B cell (primary cell): ENCODE results near the gene NT5E. TPM values are rescaled to one million over a fixed set of nuclear protein-coding genes. Genes with fewer than 3 reads are reported as not detected.

ENCODE experiments used
- ATAC-seq: fragments of 200-7000 bp; cut with Tn5 transposase; one replicate; pipeline ENCODE4 v1.10.0; 2021; ENCODE audit warnings: low read depth, mild to moderate bottlenecking, moderate number of reproducible peaks, moderate library complexity
- CTCF ChIA-PET: fragments of 350-600 bp; sonication (Branson Sonifier 250); formaldehyde crosslinking; loops from one replicate; lab custom pipeline; 2021; ENCODE audit warnings: antibody characterized with exemption, inconsistent platforms; lab: Charles Lee
- POLR2A ChIA-PET: fragments of 350-600 bp; sonication (Branson Sonifier 250); formaldehyde crosslinking; loops from one replicate; lab custom pipeline; 2021; ENCODE audit warnings: antibody characterized with exemption; lab: Charles Lee
- DNase-seq: peaks from one replicate; pipeline ENCODE4 v3.0.0; 2013
- H2AFZ ChIP-seq: 2 replicates; pipeline ENCODE4 v1.6.1; 2012; ENCODE audit warnings: mild to moderate bottlenecking, low read depth, low read length; ENCODE audit not compliant: insufficient read depth, poor library complexity, severe bottlenecking
- H3K27ac ChIP-seq, 2 donors: 1 replicate in 1 of 2; 2 replicates in 1 of 2; pipeline ENCODE4 v1.5.1; 2012 to 2013; ENCODE audit warnings: low read length in 2 of 2, mild to moderate bottlenecking in 2 of 2, moderate library complexity in 1 of 2
- H3K27me3 ChIP-seq, 4 experiments: fragments of 200-600 bp in 1 of 4; sonication (generic) in 1 of 4; replicated peaks in 1 of 4; 1 replicate in 2 of 4; 2 replicates in 2 of 4; pipeline versions ENCODE4 v1.6.1 to v1.7.0; 2013 to 2016; ENCODE audit warnings: low read length in 3 of 4, mild to moderate bottlenecking in 2 of 4, mixed read lengths in 1 of 4, moderate library complexity in 1 of 4; ENCODE audit not compliant: insufficient read depth in 4 of 4, control insufficient read depth in 3 of 4; ENCODE audit errors: control extremely low read depth in 1 of 4
- H3K36me3 ChIP-seq, 2 experiments: replicated peaks in 1 of 2; 1 replicate in 1 of 2; 2 replicates in 1 of 2; pipeline versions ENCODE4 v1.6.1 to v1.7.1; 2013; ENCODE audit warnings: low read length in 1 of 2; ENCODE audit not compliant: insufficient read depth in 2 of 2, control insufficient read depth in 1 of 2; ENCODE audit errors: control extremely low read depth in 1 of 2, extremely low read depth in 1 of 2
- H3K4me1 ChIP-seq, 2 donors: fragments of 200-600 bp in 1 of 2; sonication (generic) in 1 of 2; 1 replicate in 1 of 2; 2 replicates in 1 of 2; pipeline versions ENCODE4 v1.5.1 to v1.6.1; 2013 to 2017; ENCODE audit warnings: low read length in 2 of 2; ENCODE audit not compliant: control insufficient read depth in 2 of 2, insufficient read depth in 2 of 2
- H3K4me2 ChIP-seq: replicated peaks from 2 replicates; pipeline ENCODE3; 2012; ENCODE audit warnings: mild to moderate bottlenecking, low read depth, low read length; ENCODE audit not compliant: poor library complexity, severe bottlenecking
- H3K4me3 ChIP-seq, 5 experiments: fragments of 200-600 bp in 1 of 5; sonication (generic) in 1 of 5; 1 replicate in 3 of 5; 2 replicates in 2 of 5; pipeline versions ENCODE4 v1.5.1 to v1.7.0; 2011 to 2016; ENCODE audit warnings: low read length in 4 of 5, mild to moderate bottlenecking in 4 of 5, low read depth in 2 of 5, control low read depth in 1 of 5, moderate library complexity in 1 of 5; ENCODE audit not compliant: insufficient read depth in 1 of 5; ENCODE audit errors: control extremely low read depth in 1 of 5, extremely low read depth in 1 of 5
- H3K79me2 ChIP-seq: fragments of 200-600 bp; sonication (generic); one replicate; pipeline ENCODE4 v1.6.0; 2016; ENCODE audit warnings: low read length; ENCODE audit not compliant: control insufficient read depth, insufficient read depth
- H3K9ac ChIP-seq: fragments of 200-600 bp; sonication (generic); 2 replicates; pipeline ENCODE4 v1.6.1; 2017; ENCODE audit warnings: mild to moderate bottlenecking, low read length, moderate library complexity
- H3K9me3 ChIP-seq, 3 donors: one replicate each; pipeline versions ENCODE4 v1.6.1 to v1.7.1; 2013; ENCODE audit warnings: low read length in 2 of 3; ENCODE audit not compliant: control insufficient read depth in 2 of 3, insufficient read depth in 1 of 3; ENCODE audit errors: control extremely low read depth in 1 of 3
- H4K20me1 ChIP-seq: 2 replicates; pipeline ENCODE4 v1.6.0; 2012; ENCODE audit warnings: mild to moderate bottlenecking, low read length; ENCODE audit not compliant: insufficient read depth, control insufficient read depth, poor library complexity, severe bottlenecking
- H3K27ac Mint-ChIP-seq: one replicate; pipeline ENCODE4 v1.8.0; 2021; ENCODE audit warnings: mixed read lengths
- H3K27me3 Mint-ChIP-seq: one replicate; pipeline ENCODE4 v1.8.0; 2021; ENCODE audit warnings: mixed read lengths
- H3K4me1 Mint-ChIP-seq: one replicate; pipeline ENCODE4 v1.8.0; 2021; ENCODE audit warnings: mixed read lengths
- H3K4me3 Mint-ChIP-seq: one replicate; pipeline ENCODE4 v1.8.0; 2021; ENCODE audit warnings: mixed read lengths
- H3K9me3 Mint-ChIP-seq: one replicate; pipeline ENCODE4 v1.8.0; 2022; ENCODE audit warnings: mixed read lengths; ENCODE audit not compliant: insufficient read depth
- EZH2 ChIP-seq: IDR thresholded peaks from 2 replicates; pipeline ENCODE4 v1.6.1; 2012; ENCODE audit warnings: borderline replicate concordance, low read depth, mild to moderate bottlenecking, moderate library complexity, low read length; ENCODE audit not compliant: insufficient read depth, poor library complexity, severe bottlenecking
- WGBS: methylation state at CpG from one replicate; pipeline ENCODE4 v1.1.5; 2013; ENCODE audit warnings: missing lambda C conversion rate; ENCODE audit not compliant: insufficient coverage; 5-methylcytosine and 5-hydroxymethylcytosine counted together
- intact Hi-C: fragments of 100-400 bp; cut with micrococcal nuclease; formaldehyde crosslinking; loops from one replicate; pipeline ENCODE4 v1.10.0; 2022
- polyA plus RNA-seq: library from polyadenylated mRNA; depleted of rRNA; stranded (reverse); fragments of >200 nt; gene quantifications from 2 replicates; pipeline ENCODE4 v1.2.3, GENCODE V29; 2012
- total RNA-seq, 2 donors: library from RNA; stranded (reverse); fragments of 120-200 nt in 1 of 2; gene quantifications; 1 replicate in 1 of 2; 2 replicates in 1 of 2; pipeline versions ENCODE4 v1.2.3 to v1.2.4, GENCODE V29; 2013 to 2022
- TF ChIP-seq, protein P1 (sequence below): fragments of 200-600 bp; IDR thresholded peaks from one replicate; pipeline ENCODE4 v1.8.0; 2022; ENCODE audit warnings: antibody characterized with exemption, mild to moderate bottlenecking

NT5E gene
- total and polyA plus RNA-seq, 2 donors (not counting 1 experiment from before 2014, with no cell fraction given) = 11.6 to 23.2 TPM

DNA sequence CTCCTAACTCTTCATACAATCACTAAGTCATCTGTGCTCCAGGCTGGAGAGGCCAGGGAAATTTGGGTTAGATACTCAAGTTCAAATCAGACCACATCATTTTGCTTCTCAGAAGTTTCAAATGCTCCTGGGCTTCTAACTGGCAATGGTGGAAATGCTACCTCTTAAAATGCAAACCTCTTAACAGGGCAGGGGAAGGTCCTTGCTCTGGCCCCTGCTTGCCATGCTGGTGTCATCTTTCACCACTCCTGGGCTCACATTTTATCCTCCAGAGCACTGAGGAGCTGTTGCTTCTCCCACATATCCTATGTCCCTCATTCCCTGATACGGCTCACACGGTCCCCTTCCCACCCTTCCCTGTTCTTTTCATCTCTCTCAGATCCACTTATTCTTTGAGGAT lies 41.8 kb upstream of the NT5E start:
- Histone ChIP-seq H3K9me3 (no peaks in the 10 kb centered on the region), H3K27ac (no peak overlapping the region), H3K36me3 (no peaks in the 10 kb centered on the region), H3K27me3 (no peaks in the 10 kb centered on the region), H3K9ac (no peak overlapping the region), H4K20me1 (no peaks in the 10 kb centered on the region), H2AFZ (no peak overlapping the region), H3K4me2 (no peak overlapping the region), H3K4me1 (peaks cover 0 to 6% of the 10 kb centered on the region in 2 donors), H3K79me2 (no peaks in the 10 kb centered on the region), H3K4me3 (no peak overlapping the region)
- Mint-ChIP-seq H3K27me3 (peaks cover 5% of the 10 kb centered on the region), H3K4me3 (no peak overlapping the region), H3K9me3 (no peaks in the 10 kb centered on the region), H3K4me1 (peaks cover 16% of the 10 kb centered on the region), H3K27ac (no peak overlapping the region)
- TF ChIP-seq, protein P1, sequence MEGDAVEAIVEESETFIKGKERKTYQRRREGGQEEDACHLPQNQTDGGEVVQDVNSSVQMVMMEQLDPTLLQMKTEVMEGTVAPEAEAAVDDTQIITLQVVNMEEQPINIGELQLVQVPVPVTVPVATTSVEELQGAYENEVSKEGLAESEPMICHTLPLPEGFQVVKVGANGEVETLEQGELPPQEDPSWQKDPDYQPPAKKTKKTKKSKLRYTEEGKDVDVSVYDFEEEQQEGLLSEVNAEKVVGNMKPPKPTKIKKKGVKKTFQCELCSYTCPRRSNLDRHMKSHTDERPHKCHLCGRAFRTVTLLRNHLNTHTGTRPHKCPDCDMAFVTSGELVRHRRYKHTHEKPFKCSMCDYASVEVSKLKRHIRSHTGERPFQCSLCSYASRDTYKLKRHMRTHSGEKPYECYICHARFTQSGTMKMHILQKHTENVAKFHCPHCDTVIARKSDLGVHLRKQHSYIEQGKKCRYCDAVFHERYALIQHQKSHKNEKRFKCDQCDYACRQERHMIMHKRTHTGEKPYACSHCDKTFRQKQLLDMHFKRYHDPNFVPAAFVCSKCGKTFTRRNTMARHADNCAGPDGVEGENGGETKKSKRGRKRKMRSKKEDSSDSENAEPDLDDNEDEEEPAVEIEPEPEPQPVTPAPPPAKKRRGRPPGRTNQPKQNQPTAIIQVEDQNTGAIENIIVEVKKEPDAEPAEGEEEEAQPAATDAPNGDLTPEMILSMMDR = no peak
- TF ChIP-seq EZH2 = no peak
- no peak for DNase-seq
- 93% methylated on average over 2 of the region's 2 CpGs for WGBS
- intact Hi-C loops = no loop called here
- ChIA-PET POLR2A (no interaction called here), CTCF (interaction anchor here (0.7 kb wide), 1 partner anchor 70 kb away, joined by 4 read pairs; no protein-coding TSS in a partner anchor)
- no peak for ATAC-seq

DNA sequence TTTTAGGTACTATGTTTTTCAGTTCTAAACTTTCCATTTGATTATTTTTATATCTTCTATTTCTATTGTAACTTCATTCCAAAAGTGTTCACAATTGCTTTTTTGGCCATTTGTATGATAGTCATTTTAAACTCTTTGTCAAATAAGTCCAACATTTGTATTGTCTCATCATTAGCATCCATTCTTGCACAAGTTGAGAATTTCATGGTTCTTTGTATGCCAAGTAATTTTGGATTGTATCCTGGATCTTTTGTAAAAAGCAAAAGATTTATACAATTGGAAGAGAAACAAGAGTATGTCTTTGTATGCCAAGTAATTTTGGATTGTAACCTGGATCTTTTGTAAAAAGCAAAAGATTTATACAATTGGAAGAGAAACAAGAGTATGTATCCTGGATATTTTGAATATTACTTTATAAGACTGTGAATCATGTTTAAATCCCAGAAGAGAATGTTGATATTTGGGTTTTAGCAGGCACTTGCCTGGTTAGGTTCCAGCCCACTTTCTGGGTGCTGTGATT lies 36.9 kb upstream of the NT5E start:
- Histone ChIP-seq H3K9ac (no peak overlapping the region), H3K27ac (no peak overlapping the region), H4K20me1 (no peaks in the 10 kb centered on the region), H3K27me3 (no peaks in the 10 kb centered on the region), H3K4me3 (no peak overlapping the region), H3K9me3 (no peaks in the 10 kb centered on the region), H3K4me1 (peaks cover 3 to 4% of the 10 kb centered on the region in 2 donors), H3K79me2 (no peaks in the 10 kb centered on the region), H2AFZ (no peak overlapping the region), H3K36me3 (no peaks in the 10 kb centered on the region), H3K4me2 (no peak overlapping the region)
- H3K4me3 Mint-ChIP-seq = no peak overlapping the region
- no peaks in the 10 kb centered on the region for H3K9me3 Mint-ChIP-seq
- intact Hi-C loops = no loop called here
- ATAC-seq = no peak
- H3K27ac Mint-ChIP-seq = no peak overlapping the region
- H3K4me1 Mint-ChIP-seq = peaks cover 8% of the 10 kb centered on the region
- CTCF ChIA-PET = no interaction called here
- no peak for DNase-seq
- POLR2A ChIA-PET = interaction anchor here (0.8 kb wide), 1 partner anchor 243 kb away, joined by 14 read pairs; no protein-coding TSS in a partner anchor
- peaks cover 15% of the 10 kb centered on the region for H3K27me3 Mint-ChIP-seq
- TF ChIP-seq, protein P1 = no peak
- TF ChIP-seq EZH2 = no peak
